PC-9 (cell line): ENCODE results near the gene TAF9B.

Source experiments
- CTCF ChIP-seq: fragments of 200-600 bp; sonication (generic); conservative IDR thresholded peaks from 2 replicates; pipeline ENCODE4 v1.6.1; 2017; ENCODE audit warnings: mixed run types, antibody characterized with exemption, mild to moderate bottlenecking, moderate library complexity
- EZH2 ChIP-seq: fragments of 200-600 bp; sonication (generic); IDR thresholded peaks from 2 replicates; pipeline ENCODE4 v1.8.0; 2017; ENCODE audit warnings: antibody characterized with exemption, low read depth

- TF ChIP-seq CTCF (no peak), EZH2 (no peak)
Measured at GRCh38 chrX:78109458-78109857, 30.0 kb downstream of the TAF9B start.
